HFF-Myc (cell line): ENCODE measurements around the gene LACTBL1.

Source experiments
- DNase-seq: peaks from one replicate; pipeline ENCODE4 v3.0.0-alpha.2; 2011; ENCODE audit warnings: low read depth; ENCODE audit errors: extremely low read depth
- H3K4me3 ChIP-seq: replicated peaks from 2 replicates; pipeline ENCODE4 v1.5.1; 2011; ENCODE audit warnings: low read depth, mild to moderate bottlenecking, control low read depth, low read length
- CTCF ChIP-seq: IDR thresholded peaks from 2 replicates; pipeline ENCODE4 v1.5.1; 2012; ENCODE audit warnings: mild to moderate bottlenecking, low read depth, low read length, control low read depth; ENCODE audit errors: missing control alignments

Gene LACTBL1

DNA sequence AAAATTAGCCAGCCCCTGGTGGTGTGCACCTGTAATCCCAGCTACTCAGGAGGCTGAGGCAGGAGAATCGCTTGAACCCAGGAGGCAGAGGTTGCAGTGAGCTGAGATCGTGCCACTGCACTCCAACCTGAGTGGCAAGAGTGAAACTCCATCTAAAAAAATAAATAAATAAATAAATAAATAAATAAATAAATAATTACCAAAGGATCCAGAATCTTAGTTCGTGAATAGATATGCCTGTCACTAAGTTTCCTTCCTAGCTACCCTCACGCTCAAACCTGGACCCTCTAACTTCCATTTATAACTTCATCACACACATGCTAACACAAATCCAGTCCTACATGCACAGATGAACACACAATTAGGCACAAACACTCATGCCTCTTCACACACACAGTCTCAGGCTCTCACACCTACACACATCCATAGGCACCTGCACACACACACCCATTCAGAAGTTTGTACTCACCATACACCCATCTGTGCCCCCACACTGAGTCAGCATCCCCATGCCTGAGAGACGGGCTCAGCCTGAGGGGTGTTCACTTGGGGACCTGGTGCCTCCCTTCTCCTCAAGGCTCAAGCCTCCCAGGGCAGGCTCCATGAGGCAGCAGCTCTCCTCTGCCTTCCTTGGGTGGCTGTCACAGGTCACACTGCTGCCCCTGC, 61.5 kb downstream of the LACTBL1 start:
- no peak for TF ChIP-seq CTCF
- no peak for DNase-seq
- no peak overlapping the region for H3K4me3 ChIP-seq

- no peak for DNase-seq
- TF ChIP-seq CTCF, result no peak
- no peak overlapping the region for H3K4me3 ChIP-seq
These were observed 62.4 kb downstream of the LACTBL1 start for GRCh38 chr1:22910286-22910685.

DNA sequence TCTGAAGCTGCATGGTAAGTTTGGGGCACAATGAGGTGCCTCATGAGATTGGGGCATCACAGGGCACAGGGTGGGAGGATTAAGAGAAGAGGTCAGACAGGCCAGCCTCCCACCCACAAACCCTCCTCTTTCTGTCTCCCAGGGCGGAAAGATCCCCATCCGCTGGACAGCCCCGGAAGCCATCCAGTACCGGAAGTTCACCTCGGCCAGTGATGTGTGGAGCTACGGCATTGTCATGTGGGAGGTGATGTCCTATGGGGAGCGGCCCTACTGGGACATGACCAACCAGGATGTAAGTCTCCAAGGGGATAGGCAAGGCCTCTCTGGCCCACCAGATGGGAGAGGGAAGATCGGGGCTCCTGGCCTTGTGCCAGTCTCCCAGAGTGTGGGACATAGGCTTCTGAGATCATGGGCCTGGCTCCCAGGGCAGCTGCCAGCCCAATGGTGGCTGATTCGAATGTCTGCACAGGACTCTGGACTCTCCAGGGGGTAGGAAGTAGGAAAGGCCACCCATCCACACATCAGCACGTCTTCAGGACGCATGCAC, 63.7 kb downstream of the LACTBL1 start:
- no peak for TF ChIP-seq CTCF
- DNase-seq, result no peak
- H3K4me3 ChIP-seq, result no peak overlapping the region

DNA sequence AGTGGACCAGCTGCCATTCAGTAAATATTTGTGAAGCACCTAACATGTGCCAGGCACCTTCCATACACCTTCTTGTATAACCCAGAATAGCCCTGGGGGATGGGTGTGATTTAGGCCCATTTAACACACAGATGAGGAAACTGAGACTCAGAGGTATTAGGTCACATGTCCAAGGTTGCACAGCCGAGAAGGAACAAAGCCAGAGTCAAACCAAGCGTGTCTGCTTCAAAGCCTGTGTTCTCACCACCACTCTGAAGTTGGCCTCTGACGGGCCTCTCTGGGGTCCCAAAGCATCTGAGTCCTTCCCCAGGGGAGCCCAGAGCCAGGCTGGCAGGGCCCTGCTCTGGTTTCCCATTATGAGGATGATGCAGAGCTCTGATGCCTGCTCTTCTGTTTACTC, 65.1 kb downstream of the LACTBL1 start:
- no peak for TF ChIP-seq CTCF

GRCh38 chr1:22906968-22907367, 65.7 kb downstream of the LACTBL1 start:
- no peak for DNase-seq
- TF ChIP-seq CTCF, result no peak
- no peak overlapping the region for H3K4me3 ChIP-seq

More for the DNA sequence above, 65.1 kb downstream of the LACTBL1 start:
- no peak for DNase-seq
- H3K4me3 ChIP-seq, result no peak overlapping the region

DNA sequence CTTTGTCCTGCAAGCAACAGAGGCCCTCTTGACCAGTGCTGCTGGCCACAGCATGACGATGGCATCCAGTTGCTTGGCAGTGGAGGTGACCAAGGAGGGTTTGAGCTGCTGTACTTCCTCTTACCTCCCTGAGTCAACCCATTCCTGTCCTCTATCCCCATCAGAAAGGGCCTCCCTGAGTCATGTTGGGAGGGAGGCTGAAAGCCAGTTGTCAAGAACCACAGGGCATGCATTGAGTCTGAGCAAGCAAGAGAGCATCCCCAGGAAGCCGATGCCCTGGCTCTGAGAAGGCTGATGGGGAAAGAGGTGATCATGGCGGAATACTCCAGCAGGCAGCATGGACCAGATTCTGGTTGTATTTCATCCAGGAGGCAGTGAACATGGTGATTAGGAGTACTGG, 69.6 kb downstream of the LACTBL1 start:
- no peak overlapping the region for H3K4me3 ChIP-seq
- no peak for TF ChIP-seq CTCF
- no peak for DNase-seq
